K562 (cell line): Measurements from ENCODE around the gene RNF44. TPM values are rescaled to one million over a fixed set of nuclear protein-coding genes. Genes with fewer than 3 reads are reported as not detected.

ENCODE experiments used
- ATAC-seq: fragments of 200-7000 bp; cut with Tn5 transposase; 3 replicates; pipeline ENCODE4 v1.9.1; 2020; ENCODE audit warnings: moderate library complexity
- BruUV-seq: library from RNA; stranded (reverse); fragments of 400-500 nt; replicated peaks from 2 replicates; lab custom pipeline; 2021; lab: Mats Ljungman, UMichigan
- CTCF ChIA-PET: fragments of 300-600 bp; formaldehyde crosslinking; extraction: SDS; loops from one replicate; lab custom pipeline; 2021; ENCODE audit warnings: low intra/inter-chr PET ratio; lab: Yijun Ruan, JAX
- POLR2A ChIA-PET: fragments of 300-600, 350-650 bp; sonication (Branson Sonifier 250); formaldehyde crosslinking; extraction: SDS; loops from one replicate; lab custom pipeline; 2021; ENCODE audit warnings: antibody characterized with exemption, inconsistent platforms; lab: Yijun Ruan, JAX
- DNase-seq, 4 experiments: peaks; one replicate each; pipeline versions ENCODE4 v3.0.0 to v3.0.0-alpha.2; 2011 to 2018; ENCODE audit warnings: low spot score in 3 of 4, mixed read lengths in 3 of 4; ENCODE audit errors: extremely low read depth in 1 of 4
- FAIRE-seq: peaks from 2 replicates; lab custom pipeline; 2011; peaks lifted over from hg19 to GRCh38; lab: Jason Lieb, UNC
- H2AFZ ChIP-seq: 2 replicates; pipeline ENCODE4 v1.6.0; 2011; ENCODE audit warnings: low read depth, low read length, control low read depth, inconsistent platforms
- H3K27ac ChIP-seq: fragments of 200-600 bp; 3 replicates; pipeline ENCODE4 v1.8.0; 2011; ENCODE audit warnings: low read depth, mild to moderate bottlenecking, control low read depth, inconsistent platforms, low read length, moderate library complexity, mixed read lengths; ENCODE audit errors: extremely low read depth
- H3K27me3 ChIP-seq, 2 experiments: fragments of 300-600 bp in 1 of 2; 2 replicates in 1 of 2; 3 replicates in 1 of 2; pipeline versions ENCODE4 v1.6.0 to v1.8.0; 2011; ENCODE audit warnings: inconsistent platforms in 2 of 2, low read length in 2 of 2, mild to moderate bottlenecking in 1 of 2, mixed read lengths in 1 of 2, moderate library complexity in 1 of 2; ENCODE audit not compliant: control insufficient read depth in 2 of 2, insufficient read depth in 2 of 2
- H3K36me3 ChIP-seq: fragments of 300-600 bp; 3 replicates; pipeline ENCODE4 v1.8.0; 2011; ENCODE audit warnings: mild to moderate bottlenecking, low read length, inconsistent platforms; ENCODE audit not compliant: control insufficient read depth, insufficient read depth
- H3K4me1 ChIP-seq, 2 experiments: fragments of 200-600 bp in 1 of 2; replicated peaks in 1 of 2; 2 replicates in 1 of 2; 3 replicates in 1 of 2; pipeline versions ENCODE4 v1.5.1 to v1.8.0; 2011; ENCODE audit warnings: inconsistent platforms in 2 of 2, low read length in 2 of 2, mild to moderate bottlenecking in 1 of 2, mixed read lengths in 1 of 2, moderate library complexity in 1 of 2; ENCODE audit not compliant: control insufficient read depth in 2 of 2, insufficient read depth in 2 of 2
- H3K4me2 ChIP-seq: 2 replicates; pipeline ENCODE4 v1.6.1; 2011; ENCODE audit warnings: low read length, control low read depth, inconsistent platforms, mixed read lengths; ENCODE audit not compliant: insufficient read depth
- H3K4me3 ChIP-seq: fragments of 200-600 bp; sonication (generic), shearing (Covaris generic); 2 replicates; pipeline ENCODE4 v1.5.1; 2016; ENCODE audit warnings: control low read depth, inconsistent platforms
- H3K79me2 ChIP-seq: fragments of 200-600 bp; 3 replicates; pipeline ENCODE4 v1.8.0; 2011; ENCODE audit warnings: low read length, inconsistent platforms; ENCODE audit not compliant: control insufficient read depth, insufficient read depth
- H3K9ac ChIP-seq, 2 experiments: 2 replicates each; pipeline versions ENCODE4 v1.6.0 to v1.6.1; 2011; ENCODE audit warnings: low read depth in 2 of 2, low read length in 2 of 2, control low read depth in 1 of 2, inconsistent platforms in 1 of 2, mild to moderate bottlenecking in 1 of 2, mixed read lengths in 1 of 2; ENCODE audit not compliant: insufficient read depth in 1 of 2
- H3K9me1 ChIP-seq: one replicate; pipeline ENCODE4 v1.6.0; 2011; ENCODE audit warnings: inconsistent platforms, mild to moderate bottlenecking, low read length, moderate library complexity; ENCODE audit not compliant: control insufficient read depth, insufficient read depth
- H3K9me3 ChIP-seq: replicated peaks from 2 replicates; pipeline ENCODE4 v1.5.1; 2011; ENCODE audit warnings: low read depth, low read length, inconsistent platforms; ENCODE audit not compliant: control insufficient read depth, insufficient read depth
- H4K20me1 ChIP-seq: replicated peaks from 2 replicates; pipeline ENCODE4 v1.6.1; 2011; ENCODE audit warnings: low read length, inconsistent platforms, mixed read lengths; ENCODE audit not compliant: control insufficient read depth, insufficient read depth
- DEAF1 ChIP-seq: fragments of 450-650 bp; formaldehyde crosslinking; IDR thresholded peaks from 2 replicates; pipeline ENCODE4 v1.4.0; 2020; ENCODE audit warnings: mild to moderate bottlenecking, moderate library complexity
- ETV5 ChIP-seq: sonication (generic); formaldehyde crosslinking; IDR thresholded peaks from 2 replicates; pipeline ENCODE4 v1.4.0; 2020; ENCODE audit warnings: low read depth, mild to moderate bottlenecking, missing genetic modification reagents
- POLR2G ChIP-seq: fragments of 200-400 bp; formaldehyde crosslinking; IDR thresholded peaks from 2 replicates; pipeline ENCODE4 v1.6.1; 2017; ENCODE audit warnings: low read depth, mild to moderate bottlenecking, antibody characterized with exemption, low read length, moderate library complexity
- WGBS: fragments of 100-300 bp; shearing (Covaris generic); methylation state at CpG from one replicate; pipeline ENCODE4 v1.1.6; 2016; ENCODE audit warnings: low coverage, mixed read lengths; ENCODE audit not compliant: insufficient coverage; ENCODE audit errors: missing lambda C conversion rate; 5-methylcytosine and 5-hydroxymethylcytosine counted together
- in situ Hi-C: fragments of 300-500 bp; cut with MboI; formaldehyde crosslinking; loops from 4 replicates; pipeline ENCODE4 v1.15.0; 2018; ENCODE audit warnings: inconsistent platforms, mixed read lengths
- intact Hi-C: fragments of 100-400 bp; cut with micrococcal nuclease; formaldehyde crosslinking; loops from 2 replicates; pipeline ENCODE4 v1.14.2; 2022
- polyA plus RNA-seq, 8 experiments: library from polyadenylated mRNA; depleted of rRNA in 4 of 8; stranded (reverse) in 5 of 8; unstranded in 3 of 8; fragments of >200 nt; fragmentation: Nextera tagmentation in 2 of 8; fragmentation: Illumina TruSeq in 1 of 8; extraction: Ambion mirVana in 2 of 8; extraction: Trizol in 1 of 8; gene quantifications; 2 replicates each; pipeline versions ENCODE4 v1.2.1 to v1.2.3, GENCODE V29; 2011 to 2014; ENCODE audit warnings: inconsistent platforms in 1 of 8, missing spikeins in 1 of 8
- total RNA-seq, 7 experiments: library from RNA; depleted of rRNA in 6 of 7; stranded (reverse); fragments of >200 nt in 6 of 7; fragmentation: Illumina TruSeq in 2 of 7; extraction: Trizol in 2 of 7; gene quantifications; 2 replicates each; pipeline versions ENCODE4 v1.2.1 to v1.2.3, GENCODE V29; 2011 to 2021; ENCODE audit warnings: low replicate concordance in 1 of 7

Gene RNF44
- total and polyA plus RNA-seq, 9 of the 15 experiments (the other 6 are each of a cell fraction or from before 2014, with no cell fraction given), result 1.6 to 82.6 (median 7.4) TPM

- CTCF ChIA-PET, result no interaction called here
- Histone ChIP-seq H3K27ac (no peak within 1 kb of the TSS), H3K79me2 (peaks cover 7% of the 10 kb centered on the region; the same call in 1 of the 3 replicates), H3K4me1 (peaks cover 0 to 33% of the 10 kb centered on the region in 2 experiments; a peak in 4 of 5 replicates), H3K4me2 (no peak within 1 kb of the TSS), H4K20me1 (no peaks in the 10 kb centered on the region; the same call in 1 of the 2 replicates), H3K9me1 (no peaks in the 10 kb centered on the region), H3K27me3 (peaks cover 23 to 44% of the 10 kb centered on the region in 2 experiments), H2AFZ (no peak within 1 kb of the TSS)
- DNase-seq (no peak), ATAC-seq (no peak)
- no TSS peak for BruUV-seq
- in situ Hi-C loops, result no loop called here
- intact Hi-C loops, result no loop called here
- 0 out of 2 replicates have a peak, but pooled peaks have one; percentile 47 for TF ChIP-seq POLR2G
- TF ChIP-seq DEAF1, result no peak
- no peak for TF ChIP-seq ETV5 (CRISPR knock-in tag)
- TF ChIP-seq, all 486 proteins: peak for 1
- POLR2A ChIA-PET, result interaction anchor here (0.6 kb wide), 1 partner anchor 878 kb away, joined by 3 read pairs; the partner anchor contains the start of gene GRK6
- no peaks in the 10 kb centered on the region for H3K9me3 ChIP-seq
- no peak within 1 kb of the TSS for H3K4me3 ChIP-seq
- no peaks in the 10 kb centered on the region; the same call in 2 of the 3 replicates for H3K36me3 ChIP-seq
- FAIRE-seq, result no peak
- WGBS, result 56% methylated on average over 16 of the region's 18 CpGs
- peak within 1 kb of the TSS in 1 of 2 experiments; percentile 74; a peak in 1 of 4 replicates for H3K9ac ChIP-seq
These were observed 11.8 kb upstream of the RNF44 start, which contains the start of gene CDHR2 for GRCh38 chr5:176548967-176549444. CDHR2 (plus strand) TSS chr5:176549342; CDS start chr5:176565353, 16,011 bp downstream.
